HG02943 (cell line): ENCODE data around the gene ZBTB33.
A peak's percentile ranks its signal among the peaks of the same experiment; 100 is the strongest.

Experiments used
- ATAC-seq: cut with Tn5 transposase; IDR thresholded peaks from one replicate; pipeline ENCODE4 v1.9.1; 2021; ENCODE audit warnings: mild to moderate bottlenecking, low read depth, moderate library complexity; ENCODE audit not compliant: unreplicated experiment

ZBTB33 gene

GRCh38 chrX:120302434-120302833 is 51.8 kb downstream of the ZBTB33 start:
- peak; percentile 93 for ATAC-seq

GRCh38 chrX:120304256-120304655 is 53.6 kb downstream of the ZBTB33 start:
- ATAC-seq = no peak

- ATAC-seq = no peak
Measured at GRCh38 chrX:120305531-120306141, 55.0 kb downstream of the ZBTB33 start.

GRCh38 chrX:120306630-120307029 is 56.0 kb downstream of the ZBTB33 start:
- no peak for ATAC-seq
